OCI-LY7 (cell line): Measurements from ENCODE around the gene ENGASE. TPM values are rescaled to one million over a fixed set of nuclear protein-coding genes. Genes with fewer than 3 reads are reported as not detected.

Experiments
- BruUV-seq: library from RNA; stranded (reverse); fragments of 400-500 nt; replicated peaks from 2 replicates; lab custom pipeline; 2021; lab: Mats Ljungman, UMichigan
- CTCF ChIA-PET: fragments of 300-600 bp; sonication (Branson Sonifier 250); formaldehyde crosslinking; loops from one replicate; lab custom pipeline; 2022; ENCODE audit warnings: antibody characterized with exemption; ENCODE audit not compliant: unreplicated experiment; lab: Charles Lee
- POLR2A ChIA-PET: fragments of 300-600 bp; sonication (Branson Sonifier 250); formaldehyde crosslinking; loops from one replicate; lab custom pipeline; 2022; ENCODE audit warnings: antibody characterized with exemption; lab: Charles Lee
- DNase-seq: peaks from one replicate; pipeline ENCODE4 v3.0.0-alpha.2; 2015; ENCODE audit warnings: low spot score
- H2AFZ ChIP-seq: fragments of 200-600 bp; sonication (generic), shearing (Covaris generic); 2 replicates; pipeline ENCODE4 v1.6.1; 2014; ENCODE audit warnings: mild to moderate bottlenecking, antibody characterized with exemption, low read length, moderate library complexity
- H3K27ac ChIP-seq: fragments of 200-600 bp; sonication (generic); 2 replicates; pipeline ENCODE4 v1.5.1; 2014; ENCODE audit warnings: mixed run types, low read depth, mild to moderate bottlenecking, moderate library complexity, low read length, inconsistent platforms; ENCODE audit not compliant: poor library complexity, severe bottlenecking
- H3K36me3 ChIP-seq: fragments of 200-600 bp; sonication (generic); 2 replicates; pipeline ENCODE4 v1.6.1; 2014; ENCODE audit warnings: mild to moderate bottlenecking, antibody characterized with exemption, low read length, moderate library complexity, mixed read lengths; ENCODE audit not compliant: insufficient read depth
- H3K4me1 ChIP-seq: fragments of 200-600 bp; sonication (generic); 2 replicates; pipeline ENCODE4 v1.5.1; 2014; ENCODE audit warnings: mild to moderate bottlenecking, low read length; ENCODE audit not compliant: insufficient read depth, poor library complexity, severe bottlenecking
- H3K4me2 ChIP-seq: fragments of 200-600 bp; sonication (generic); 2 replicates; pipeline ENCODE4 v1.6.1; 2014; ENCODE audit warnings: mild to moderate bottlenecking, low read length
- H3K4me3 ChIP-seq: fragments of 200-600 bp; sonication (generic); 2 replicates; pipeline ENCODE4 v1.5.1; 2014; ENCODE audit warnings: mild to moderate bottlenecking, low read depth, low read length; ENCODE audit not compliant: poor library complexity, severe bottlenecking
- H3K79me2 ChIP-seq: fragments of 200-600 bp; sonication (generic); 2 replicates; pipeline ENCODE4 v1.6.1; 2016; ENCODE audit warnings: low read depth, mild to moderate bottlenecking, low read length, moderate library complexity, mixed read lengths; ENCODE audit not compliant: insufficient read depth
- H3K9me2 ChIP-seq: fragments of 200-600 bp; sonication (generic); 2 replicates; pipeline ENCODE4 v1.6.1; 2016; ENCODE audit warnings: mild to moderate bottlenecking, low read length, mixed read lengths; ENCODE audit not compliant: insufficient read depth
- H3K9me3 ChIP-seq: fragments of 200-600 bp; sonication (generic); 2 replicates; pipeline ENCODE4 v1.6.1; 2014; ENCODE audit warnings: mild to moderate bottlenecking, mixed run types, low read length, mixed read lengths
- H4K20me1 ChIP-seq: fragments of 200-600 bp; sonication (generic); 2 replicates; pipeline ENCODE4 v1.6.1; 2014; ENCODE audit warnings: mild to moderate bottlenecking, antibody characterized with exemption, low read length, moderate library complexity, mixed read lengths; ENCODE audit not compliant: insufficient read depth
- EZH2phosphoT487 ChIP-seq: fragments of 200-600 bp; sonication (generic); IDR thresholded peaks from 2 replicates; pipeline ENCODE4 v1.6.1; 2018; ENCODE audit warnings: low read depth, borderline replicate concordance, mild to moderate bottlenecking, mixed run types, antibody characterized with exemption, low read length, moderate library complexity, mixed read lengths
- intact Hi-C: fragments of 100-400 bp; cut with micrococcal nuclease; formaldehyde crosslinking; loops from one replicate; pipeline ENCODE4 v1.10.0; 2022; ENCODE audit not compliant: unreplicated experiment
- total RNA-seq, 2 experiments: library from RNA; depleted of rRNA in 1 of 2; stranded (reverse); fragments of >200 nt in 1 of 2; shearing (Covaris generic) in 1 of 2; gene quantifications; 2 replicates each; pipeline ENCODE4 v1.2.3, GENCODE V29; 2014 to 2022
- TF ChIP-seq, protein P1 (sequence below): fragments of 200-600 bp; sonication (generic); conservative IDR thresholded peaks from 2 replicates; pipeline ENCODE4 v1.5.1; 2014; ENCODE audit warnings: mild to moderate bottlenecking, antibody characterized with exemption, low read length, moderate library complexity, mixed read lengths

Gene ENGASE
- total RNA-seq, 2 experiments from 2014 or later = 8.4 to 35.1 TPM

DNA sequence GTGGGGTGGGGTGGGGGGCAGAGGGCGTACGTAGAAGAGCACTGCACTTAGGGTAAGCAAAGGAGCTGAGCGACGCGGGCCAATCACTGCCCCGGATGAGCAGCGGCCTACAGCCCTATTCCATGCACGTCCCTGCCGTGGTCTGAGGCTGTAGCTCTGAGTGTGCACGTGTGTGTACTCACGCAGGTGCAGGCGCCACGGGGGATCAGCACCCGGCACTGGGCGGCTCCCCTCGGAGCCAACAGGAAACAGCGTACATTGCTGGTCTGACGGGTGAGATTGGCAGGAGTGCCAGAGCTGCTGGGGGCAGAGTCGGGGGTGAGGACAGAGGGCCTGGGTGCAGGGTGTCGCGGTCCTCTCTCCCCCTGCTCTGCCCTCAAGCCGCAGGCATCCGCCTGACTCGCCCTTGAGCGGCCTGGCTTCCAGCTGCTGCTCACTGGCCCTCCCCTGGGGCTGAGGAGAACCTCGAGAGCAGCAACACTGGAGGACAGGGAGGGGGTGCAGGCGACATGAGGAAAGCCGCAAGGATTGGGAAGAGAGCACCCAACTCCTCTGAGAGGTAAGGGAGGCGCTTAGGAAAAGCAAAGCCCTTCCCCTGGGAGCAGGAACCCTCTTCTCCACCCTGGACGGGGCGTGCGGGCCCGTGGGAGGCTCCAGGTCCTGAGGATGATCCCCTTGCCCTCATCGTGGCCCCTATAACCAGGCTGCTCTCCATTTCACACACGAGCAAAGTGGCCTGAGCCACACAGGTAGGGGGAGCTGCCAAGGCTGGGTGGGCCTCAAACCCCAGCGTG is 57.8 kb downstream of the ENGASE start:
- ChIA-PET POLR2A (no interaction called here), CTCF (interaction anchor here (0.6 kb wide), 1 partner anchor 684 kb away, joined by 3 read pairs; no protein-coding TSS in a partner anchor)
- Histone ChIP-seq H3K4me1 (no peaks in the 10 kb centered on the region), H3K9me3 (no peaks in the 10 kb centered on the region), H3K4me3 (no peak overlapping the region), H3K9me2 (no peaks in the 10 kb centered on the region), H3K27ac (no peak overlapping the region), H3K36me3 (no peaks in the 10 kb centered on the region), H3K4me2 (no peak overlapping the region), H3K79me2 (no peaks in the 10 kb centered on the region), H2AFZ (no peak overlapping the region), H4K20me1 (no peaks in the 10 kb centered on the region)
- no peak for DNase-seq
- TF ChIP-seq, protein P1, sequence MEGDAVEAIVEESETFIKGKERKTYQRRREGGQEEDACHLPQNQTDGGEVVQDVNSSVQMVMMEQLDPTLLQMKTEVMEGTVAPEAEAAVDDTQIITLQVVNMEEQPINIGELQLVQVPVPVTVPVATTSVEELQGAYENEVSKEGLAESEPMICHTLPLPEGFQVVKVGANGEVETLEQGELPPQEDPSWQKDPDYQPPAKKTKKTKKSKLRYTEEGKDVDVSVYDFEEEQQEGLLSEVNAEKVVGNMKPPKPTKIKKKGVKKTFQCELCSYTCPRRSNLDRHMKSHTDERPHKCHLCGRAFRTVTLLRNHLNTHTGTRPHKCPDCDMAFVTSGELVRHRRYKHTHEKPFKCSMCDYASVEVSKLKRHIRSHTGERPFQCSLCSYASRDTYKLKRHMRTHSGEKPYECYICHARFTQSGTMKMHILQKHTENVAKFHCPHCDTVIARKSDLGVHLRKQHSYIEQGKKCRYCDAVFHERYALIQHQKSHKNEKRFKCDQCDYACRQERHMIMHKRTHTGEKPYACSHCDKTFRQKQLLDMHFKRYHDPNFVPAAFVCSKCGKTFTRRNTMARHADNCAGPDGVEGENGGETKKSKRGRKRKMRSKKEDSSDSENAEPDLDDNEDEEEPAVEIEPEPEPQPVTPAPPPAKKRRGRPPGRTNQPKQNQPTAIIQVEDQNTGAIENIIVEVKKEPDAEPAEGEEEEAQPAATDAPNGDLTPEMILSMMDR = no peak
- intact Hi-C loops = no loop called here
- BruUV-seq = no TSS peak

DNA sequence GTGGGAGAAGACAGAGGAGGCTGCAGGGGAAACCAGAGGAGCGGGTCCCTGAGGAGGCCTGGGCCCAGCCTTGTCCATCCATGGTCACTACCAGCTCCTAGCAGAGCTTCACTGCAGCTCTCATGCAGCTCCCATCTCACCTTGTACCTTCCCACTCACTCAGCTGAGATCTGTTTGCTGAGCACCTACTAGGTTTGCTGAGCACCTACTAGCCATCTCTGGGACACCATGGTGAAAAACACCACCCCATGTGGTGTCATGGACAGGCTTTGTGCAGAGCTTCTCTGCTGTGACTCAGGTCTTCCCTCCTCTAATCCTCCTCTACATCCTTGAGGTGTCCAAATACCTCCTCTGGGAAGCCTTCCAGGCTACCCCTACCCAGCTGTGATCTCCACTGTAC is 58.6 kb downstream of the ENGASE start:
- DNase-seq = no peak
- H2AFZ ChIP-seq = no peak overlapping the region
- no peaks in the 10 kb centered on the region for H3K9me2 ChIP-seq
- intact Hi-C loops = no loop called here
- no peaks in the 10 kb centered on the region for H3K36me3 ChIP-seq
- TF ChIP-seq, protein P1 = no peak
- no peak for TF ChIP-seq EZH2phosphoT487
- H3K4me3 ChIP-seq = no peak overlapping the region
- BruUV-seq = no TSS peak
- ChIA-PET POLR2A (no interaction called here), CTCF (interaction anchor here (0.6 kb wide), 1 partner anchor 685 kb away, joined by 3 read pairs; no protein-coding TSS in a partner anchor)
- H3K27ac ChIP-seq = no peak overlapping the region
- H4K20me1 ChIP-seq = no peaks in the 10 kb centered on the region
- no peak overlapping the region for H3K4me2 ChIP-seq
- H3K79me2 ChIP-seq = no peaks in the 10 kb centered on the region
- no peaks in the 10 kb centered on the region for H3K9me3 ChIP-seq
- no peaks in the 10 kb centered on the region for H3K4me1 ChIP-seq

DNA sequence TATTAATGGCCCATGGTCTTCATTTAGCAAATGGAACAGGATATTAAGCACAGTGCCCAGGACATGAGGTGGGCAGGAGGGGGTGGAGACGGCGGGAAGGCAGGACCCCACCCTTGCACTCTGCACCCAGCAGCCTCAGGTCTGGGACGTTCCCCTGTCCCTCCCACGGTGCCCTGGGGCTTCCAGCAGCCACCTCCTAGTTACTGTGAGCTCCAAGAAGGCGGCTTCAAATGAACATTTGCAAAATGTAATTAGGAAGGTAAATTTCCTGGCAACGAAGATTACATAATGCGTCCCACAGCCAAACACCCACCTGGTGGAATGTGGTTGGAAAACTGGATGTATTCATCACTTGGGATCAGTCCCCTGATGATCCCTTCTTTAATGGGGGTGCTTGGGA is 59.4 kb downstream of the ENGASE start:
- Histone ChIP-seq H4K20me1 (no peaks in the 10 kb centered on the region), H3K27ac (no peak overlapping the region), H2AFZ (no peak overlapping the region), H3K4me3 (no peak overlapping the region), H3K36me3 (no peaks in the 10 kb centered on the region), H3K4me2 (no peak overlapping the region), H3K4me1 (no peaks in the 10 kb centered on the region), H3K79me2 (no peaks in the 10 kb centered on the region), H3K9me2 (no peaks in the 10 kb centered on the region), H3K9me3 (no peaks in the 10 kb centered on the region)
- POLR2A ChIA-PET = no interaction called here
- DNase-seq = no peak
- BruUV-seq = no TSS peak
- CTCF ChIA-PET = no interaction called here
- intact Hi-C loops = no loop called here
- TF ChIP-seq EZH2phosphoT487 = no peak
- TF ChIP-seq, protein P1 = no peak
